Measurements from ENCODE around the gene SLC7A14. TPM values are rescaled to one million over a fixed set of nuclear protein-coding genes. Genes with fewer than 3 reads are reported as not detected.

SLC7A14 gene
- total and polyA plus RNA-seq, 2 donors (not counting 1 experiment from before 2014, with no cell fraction given), result not detected

DNA sequence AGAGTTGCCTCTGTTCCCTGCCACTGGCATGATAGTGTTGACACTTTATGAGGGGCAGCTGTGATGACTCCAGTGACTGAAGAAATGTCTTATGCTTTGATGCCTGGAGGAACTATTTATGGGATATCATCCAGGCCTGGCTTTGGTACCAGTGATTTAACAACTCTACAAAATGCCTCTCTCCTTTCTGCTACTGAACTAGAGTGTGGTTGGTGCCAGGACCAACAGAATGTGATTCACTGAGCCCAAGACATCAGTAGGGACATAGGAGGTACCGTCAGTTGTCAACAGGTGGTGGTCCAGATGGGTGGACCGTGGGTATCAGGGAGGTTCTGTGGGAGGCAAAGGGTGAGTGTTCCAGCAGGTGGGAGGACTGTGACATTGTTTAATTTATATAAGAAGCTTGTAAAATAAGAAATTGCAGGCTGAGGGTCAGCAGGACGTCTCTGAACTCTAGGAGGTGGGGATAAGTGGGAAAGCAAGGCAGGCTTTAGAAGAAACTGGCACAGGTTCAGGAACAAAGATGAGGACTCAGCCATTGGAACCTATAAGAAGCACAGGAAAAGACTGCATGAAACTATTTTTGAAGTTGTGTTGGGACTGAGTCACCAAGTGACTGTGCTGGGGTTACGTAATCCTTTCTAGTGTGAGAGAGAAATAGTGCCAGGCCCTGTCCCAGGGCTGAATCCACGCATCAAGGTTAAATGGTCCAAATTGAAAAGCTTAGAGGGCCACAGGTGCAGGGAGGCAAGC, 28.5 kb upstream of the SLC7A14 start:
- TF ChIP-seq, protein P1, sequence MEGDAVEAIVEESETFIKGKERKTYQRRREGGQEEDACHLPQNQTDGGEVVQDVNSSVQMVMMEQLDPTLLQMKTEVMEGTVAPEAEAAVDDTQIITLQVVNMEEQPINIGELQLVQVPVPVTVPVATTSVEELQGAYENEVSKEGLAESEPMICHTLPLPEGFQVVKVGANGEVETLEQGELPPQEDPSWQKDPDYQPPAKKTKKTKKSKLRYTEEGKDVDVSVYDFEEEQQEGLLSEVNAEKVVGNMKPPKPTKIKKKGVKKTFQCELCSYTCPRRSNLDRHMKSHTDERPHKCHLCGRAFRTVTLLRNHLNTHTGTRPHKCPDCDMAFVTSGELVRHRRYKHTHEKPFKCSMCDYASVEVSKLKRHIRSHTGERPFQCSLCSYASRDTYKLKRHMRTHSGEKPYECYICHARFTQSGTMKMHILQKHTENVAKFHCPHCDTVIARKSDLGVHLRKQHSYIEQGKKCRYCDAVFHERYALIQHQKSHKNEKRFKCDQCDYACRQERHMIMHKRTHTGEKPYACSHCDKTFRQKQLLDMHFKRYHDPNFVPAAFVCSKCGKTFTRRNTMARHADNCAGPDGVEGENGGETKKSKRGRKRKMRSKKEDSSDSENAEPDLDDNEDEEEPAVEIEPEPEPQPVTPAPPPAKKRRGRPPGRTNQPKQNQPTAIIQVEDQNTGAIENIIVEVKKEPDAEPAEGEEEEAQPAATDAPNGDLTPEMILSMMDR (IDR thresholded peaks at IDR 0.05), result no peak
- no peak for TF ChIP-seq EZH2 (IDR thresholded peaks at IDR 0.05; ENCODE audit: borderline replicate concordance, insufficient read depth, low read depth, low read length, poor library complexity, severe bottlenecking)
- H3K4me3 ChIP-seq (ENCODE audit: control extremely low read depth in 1 of 5, extremely low read depth in 1 of 5, insufficient read depth in 1 of 5, low read depth in 2 of 5, low read length in 4 of 5), result no peak overlapping the region
- no peak overlapping the region for H2AFZ ChIP-seq (ENCODE audit: insufficient read depth, low read depth, low read length, poor library complexity, severe bottlenecking)
- ChIA-PET CTCF (no interaction called here), POLR2A (no interaction called here)
- peaks cover 0 to 11% (median 2%) of the 10 kb centered on the region in 4 experiments for H3K27me3 ChIP-seq (replicated peaks in 1 of 4; ENCODE audit: control extremely low read depth in 1 of 4, control insufficient read depth in 3 of 4, insufficient read depth in 4 of 4, low read length in 3 of 4)
- peaks cover 45% of the 10 kb centered on the region for H3K27me3 Mint-ChIP-seq
- H3K9me3 Mint-ChIP-seq (ENCODE audit: insufficient read depth), result peaks cover 2% of the 10 kb centered on the region
- H3K4me1 ChIP-seq (ENCODE audit: control insufficient read depth in 2 of 2, insufficient read depth in 2 of 2, low read length in 2 of 2), result no peaks in the 10 kb centered on the region
- intact Hi-C loops (cut with micrococcal nuclease), result no loop called here
- peaks cover 0 to 2% (median 0%) of the 10 kb centered on the region in 3 donors for H3K9me3 ChIP-seq (ENCODE audit: control extremely low read depth in 1 of 3, control insufficient read depth in 2 of 3, insufficient read depth in 1 of 3, low read length in 2 of 3)
- no peak overlapping the region for H3K9ac ChIP-seq (ENCODE audit: low read length)
- no peaks in the 10 kb centered on the region for H3K79me2 ChIP-seq (ENCODE audit: control insufficient read depth, insufficient read depth, low read length)
- WGBS (ENCODE audit: insufficient coverage), result 81% methylated on average over 5 of the region's 5 CpGs
- no peak overlapping the region for H3K27ac ChIP-seq (ENCODE audit: low read length in 2 of 2)
- H3K4me2 ChIP-seq (replicated peaks; ENCODE audit: low read depth, low read length, poor library complexity, severe bottlenecking), result no peak overlapping the region
- H4K20me1 ChIP-seq (ENCODE audit: control insufficient read depth, insufficient read depth, low read length, poor library complexity, severe bottlenecking), result no peaks in the 10 kb centered on the region
- no peaks in the 10 kb centered on the region for H3K36me3 ChIP-seq (replicated peaks in 1 of 2; ENCODE audit: control extremely low read depth in 1 of 2, control insufficient read depth in 1 of 2, extremely low read depth in 1 of 2, insufficient read depth in 2 of 2, low read length in 1 of 2)
- DNase-seq (no peak), ATAC-seq (ENCODE audit: low read depth) (no peak)
- H3K4me3 Mint-ChIP-seq, result no peak overlapping the region
- no peaks in the 10 kb centered on the region for H3K4me1 Mint-ChIP-seq
- H3K27ac Mint-ChIP-seq, result no peak overlapping the region

DNA sequence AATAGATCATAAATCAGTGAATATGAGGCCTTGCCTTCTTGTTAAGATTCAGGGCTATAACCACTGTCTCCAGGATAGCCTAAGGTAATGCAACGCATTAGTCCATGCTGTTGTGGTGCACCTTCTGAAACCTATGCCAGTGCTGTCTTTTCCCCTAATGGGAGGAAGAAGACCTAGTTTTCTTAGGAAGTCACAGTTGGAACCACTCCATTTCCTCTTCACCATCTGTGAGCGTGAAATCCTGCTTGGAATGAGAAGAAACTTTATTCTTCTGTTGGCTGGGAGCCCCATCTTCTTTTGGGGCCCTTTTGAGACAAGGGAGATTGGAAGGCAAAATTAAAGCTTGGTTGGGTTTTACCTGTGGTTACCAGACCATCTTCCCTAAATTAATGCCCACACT, 25.9 kb upstream of the SLC7A14 start:
- H3K27me3 ChIP-seq (replicated peaks in 1 of 4; ENCODE audit: control extremely low read depth in 1 of 4, control insufficient read depth in 3 of 4, insufficient read depth in 4 of 4, low read length in 3 of 4), result peaks cover 0 to 11% (median 2%) of the 10 kb centered on the region in 4 experiments
- H3K4me2 ChIP-seq (replicated peaks; ENCODE audit: low read depth, low read length, poor library complexity, severe bottlenecking), result no peak overlapping the region
- H3K4me1 ChIP-seq (ENCODE audit: control insufficient read depth in 2 of 2, insufficient read depth in 2 of 2, low read length in 2 of 2), result no peaks in the 10 kb centered on the region
- intact Hi-C loops (cut with micrococcal nuclease), result no loop called here
- no peak overlapping the region for H2AFZ ChIP-seq (ENCODE audit: insufficient read depth, low read depth, low read length, poor library complexity, severe bottlenecking)
- ATAC-seq (ENCODE audit: low read depth) (no peak), DNase-seq (no peak)
- CTCF ChIA-PET, result no interaction called here
- Mint-ChIP-seq H3K27me3 (peaks cover 30% of the 10 kb centered on the region), H3K4me1 (no peaks in the 10 kb centered on the region), H3K27ac (no peak overlapping the region), H3K9me3 (ENCODE audit: insufficient read depth) (peaks cover 2% of the 10 kb centered on the region), H3K4me3 (no peak overlapping the region)
- POLR2A ChIA-PET, result no interaction called here
- no peaks in the 10 kb centered on the region for H3K36me3 ChIP-seq (replicated peaks in 1 of 2; ENCODE audit: control extremely low read depth in 1 of 2, control insufficient read depth in 1 of 2, extremely low read depth in 1 of 2, insufficient read depth in 2 of 2, low read length in 1 of 2)
- no CpG with 5 or more reads among the region's 2 CpGs for WGBS (ENCODE audit: insufficient coverage)
- H3K79me2 ChIP-seq (ENCODE audit: control insufficient read depth, insufficient read depth, low read length), result no peaks in the 10 kb centered on the region
- no peak overlapping the region for H3K9ac ChIP-seq (ENCODE audit: low read length)
- no peak overlapping the region for H3K27ac ChIP-seq (ENCODE audit: low read length in 2 of 2)
- peaks cover 0 to 2% (median 0%) of the 10 kb centered on the region in 3 donors for H3K9me3 ChIP-seq (ENCODE audit: control extremely low read depth in 1 of 3, control insufficient read depth in 2 of 3, insufficient read depth in 1 of 3, low read length in 2 of 3)
- no peak overlapping the region for H3K4me3 ChIP-seq (ENCODE audit: control extremely low read depth in 1 of 5, extremely low read depth in 1 of 5, insufficient read depth in 1 of 5, low read depth in 2 of 5, low read length in 4 of 5)
- no peaks in the 10 kb centered on the region for H4K20me1 ChIP-seq (ENCODE audit: control insufficient read depth, insufficient read depth, low read length, poor library complexity, severe bottlenecking)
- TF ChIP-seq, protein P1 (IDR thresholded peaks at IDR 0.05), result no peak
- no peak for TF ChIP-seq EZH2 (IDR thresholded peaks at IDR 0.05; ENCODE audit: borderline replicate concordance, insufficient read depth, low read depth, low read length, poor library complexity, severe bottlenecking)
